MM.1S (cell line): Measurements from ENCODE around the gene TMEM169.

ENCODE experiments used
- DNase-seq: peaks from one replicate; pipeline ENCODE4 v3.0.0-alpha.2; 2015
- H2AFZ ChIP-seq: fragments of 300-600 bp; sonication (generic); 2 replicates; pipeline ENCODE4 v1.6.0; 2016; ENCODE audit warnings: antibody characterized with exemption, low read length
- H3F3A ChIP-seq: fragments of 300-600 bp; sonication (generic); 2 replicates; pipeline ENCODE4 v1.6.1; 2016; ENCODE audit warnings: mild to moderate bottlenecking, antibody characterized with exemption, low read length, moderate library complexity, mixed read lengths; ENCODE audit not compliant: insufficient read depth
- H3K27ac ChIP-seq: fragments of 300-600 bp; sonication (generic); 2 replicates; pipeline ENCODE4 v1.5.1; 2016; ENCODE audit warnings: mild to moderate bottlenecking, low read length
- H3K27me3 ChIP-seq: fragments of 300-600 bp; sonication (generic); replicated peaks from 2 replicates; pipeline ENCODE4 v1.6.0; 2016; ENCODE audit warnings: low read length; ENCODE audit not compliant: insufficient read depth
- H3K36me3 ChIP-seq: fragments of 300-600 bp; sonication (generic); replicated peaks from 2 replicates; pipeline ENCODE4 v1.6.1; 2016; ENCODE audit warnings: mild to moderate bottlenecking, low read length, mixed read lengths; ENCODE audit not compliant: insufficient read depth
- H3K4me1 ChIP-seq: fragments of 300-600 bp; sonication (generic); 2 replicates; pipeline ENCODE4 v1.6.1; 2016; ENCODE audit warnings: low read length, mixed read lengths
- H3K4me2 ChIP-seq: fragments of 300-600 bp; sonication (generic); 2 replicates; pipeline ENCODE4 v1.6.0; 2016; ENCODE audit warnings: low read depth, low read length
- H3K4me3 ChIP-seq: fragments of 300-600 bp; sonication (generic); 2 replicates; pipeline ENCODE4 v1.5.1; 2016; ENCODE audit warnings: low read length, mixed read lengths
- H3K79me2 ChIP-seq: fragments of 300-600 bp; sonication (generic); 2 replicates; pipeline ENCODE4 v1.6.1; 2016; ENCODE audit warnings: mixed run types, low read length, mixed read lengths
- H3K9ac ChIP-seq: fragments of 300-600 bp; sonication (generic); 2 replicates; pipeline ENCODE4 v1.6.1; 2016; ENCODE audit warnings: low read length, mixed read lengths
- H3K9me2 ChIP-seq: fragments of 300-600 bp; sonication (generic); replicated peaks from 2 replicates; pipeline ENCODE4 v1.6.1; 2016; ENCODE audit warnings: mild to moderate bottlenecking, low read length, mixed read lengths; ENCODE audit not compliant: insufficient read depth
- H3K9me3 ChIP-seq: fragments of 300-600 bp; sonication (generic); replicated peaks from 2 replicates; pipeline ENCODE4 v1.6.1; 2016; ENCODE audit warnings: mild to moderate bottlenecking, low read length, mixed read lengths; ENCODE audit not compliant: insufficient read depth
- H4K20me1 ChIP-seq: fragments of 300-600 bp; sonication (generic); 2 replicates; pipeline ENCODE4 v1.6.1; 2016; ENCODE audit warnings: mild to moderate bottlenecking, low read length, moderate library complexity, mixed read lengths; ENCODE audit not compliant: insufficient read depth
- CTCF ChIP-seq: fragments of 300-600 bp; sonication (generic); IDR thresholded peaks from 2 replicates; pipeline ENCODE4 v1.5.1; 2016; ENCODE audit warnings: antibody characterized with exemption, low read length, mixed read lengths
- EZH2 ChIP-seq: fragments of 300-600 bp; sonication (generic); optimal IDR thresholded peaks from 2 replicates; pipeline ENCODE3; 2017; ENCODE audit warnings: low read depth, mild to moderate bottlenecking, antibody characterized with exemption, low read length, mixed read lengths
- EZH2phosphoT487 ChIP-seq: fragments of 300-600 bp; sonication (generic); IDR thresholded peaks from 2 replicates; pipeline ENCODE4 v1.6.1; 2018; ENCODE audit warnings: antibody characterized with exemption, low read length

The TMEM169 gene

GRCh38 chr2:216083464-216084281 lies 2.0 kb downstream of the TMEM169 start:
- H3K9me2 ChIP-seq = no peaks in the 10 kb centered on the region
- H3K36me3 ChIP-seq = no peaks in the 10 kb centered on the region
- no peak for TF ChIP-seq EZH2
- H4K20me1 ChIP-seq = no peaks in the 10 kb centered on the region
- no peak overlapping the region for H3K27ac ChIP-seq
- no peak overlapping the region for H3K4me2 ChIP-seq
- H3F3A ChIP-seq = peaks cover 11% of the 10 kb centered on the region
- H3K27me3 ChIP-seq = no peaks in the 10 kb centered on the region
- H3K4me3 ChIP-seq = no peak overlapping the region
- DNase-seq = no peak
- H3K9me3 ChIP-seq = no peaks in the 10 kb centered on the region
- H3K4me1 ChIP-seq = peaks cover 12% of the 10 kb centered on the region
- no peak overlapping the region for H2AFZ ChIP-seq
- H3K9ac ChIP-seq = no peak overlapping the region
- H3K79me2 ChIP-seq = peaks cover 19% of the 10 kb centered on the region

- no peaks in the 10 kb centered on the region for H3K27me3 ChIP-seq
- H3K9ac ChIP-seq = no peak overlapping the region
- no peaks in the 10 kb centered on the region for H3K9me2 ChIP-seq
- no peak overlapping the region for H3K4me2 ChIP-seq
- H3F3A ChIP-seq = peaks cover 11% of the 10 kb centered on the region
- no peak overlapping the region for H3K4me3 ChIP-seq
- H3K4me1 ChIP-seq = peaks cover 13% of the 10 kb centered on the region
- peaks cover 16% of the 10 kb centered on the region for H3K79me2 ChIP-seq
- H3K36me3 ChIP-seq = no peaks in the 10 kb centered on the region
- no peak overlapping the region for H3K27ac ChIP-seq
- H3K9me3 ChIP-seq = no peaks in the 10 kb centered on the region
- no peak for DNase-seq
- no peak overlapping the region for H2AFZ ChIP-seq
- TF ChIP-seq CTCF = no peak
- TF ChIP-seq EZH2phosphoT487 = no peak
- TF ChIP-seq EZH2 = no peak
- H4K20me1 ChIP-seq = no peaks in the 10 kb centered on the region
Measured at GRCh38 chr2:216084547-216084946, 2.8 kb downstream of the TMEM169 start.

GRCh38 chr2:216086207-216086893 lies 4.6 kb downstream of the TMEM169 start:
- no peak for DNase-seq
- H3K4me3 ChIP-seq = no peak overlapping the region
- no peaks in the 10 kb centered on the region for H3K36me3 ChIP-seq
- H3K4me2 ChIP-seq = no peak overlapping the region
- H3K79me2 ChIP-seq = no peaks in the 10 kb centered on the region; the same call in 1 of the 2 replicates
- H3K27me3 ChIP-seq = no peaks in the 10 kb centered on the region
- no peak for TF ChIP-seq CTCF
- no peak overlapping the region for H3K27ac ChIP-seq
- no peaks in the 10 kb centered on the region for H3K9me3 ChIP-seq
- peaks cover 26% of the 10 kb centered on the region for H3F3A ChIP-seq
- H2AFZ ChIP-seq = no peak overlapping the region
- H3K4me1 ChIP-seq = peaks cover 22% of the 10 kb centered on the region
- H3K9ac ChIP-seq = no peak overlapping the region
- H4K20me1 ChIP-seq = no peaks in the 10 kb centered on the region
- no peaks in the 10 kb centered on the region for H3K9me2 ChIP-seq
